ENCODE results near the gene ATAD3C.

GRCh38 chr1:1423245-1423597, 26.3 kb upstream of the ATAD3C start:
- no peak for TF ChIP-seq CTCF (IDR thresholded peaks at IDR 0.05)
- TF ChIP-seq POLR2A (IDR thresholded peaks at IDR 0.05), result no peak

Measured in esophagus squamous epithelium (tissue), 4 donors.